SK-N-SH treated with all-trans-retinoic acid at 6 μM for 48 hours (cell line): ENCODE measurements around the gene L1CAM.

Experiments
- ARNTL ChIP-seq: fragments of 450-650 bp; formaldehyde crosslinking; IDR thresholded peaks from 2 replicates; pipeline ENCODE4 v1.5.0; 2020; ENCODE audit warnings: low read depth, mild to moderate bottlenecking, moderate library complexity, borderline replicate concordance
- ISL1 ChIP-seq: fragments of 250-450 bp; sonication (Bioruptor Pico); IDR thresholded peaks from 2 replicates; pipeline ENCODE4 v2.1.2; 2022; ENCODE audit warnings: mild to moderate bottlenecking, moderate library complexity
- PPARA ChIP-seq: fragments of 250-450 bp; sonication (Bioruptor Pico); IDR thresholded peaks from 2 replicates; pipeline ENCODE4 v1.5.0; 2020; ENCODE audit warnings: mild to moderate bottlenecking, borderline replicate concordance
- SNAI2 ChIP-seq: fragments of 250-450 bp; sonication (Bioruptor Pico); IDR thresholded peaks from 2 replicates; pipeline ENCODE4 v1.5.0; 2020; ENCODE audit warnings: mild to moderate bottlenecking, moderate library complexity
- TCF4 ChIP-seq: fragments of 250-450 bp; sonication (Bioruptor Pico); IDR thresholded peaks from 2 replicates; pipeline ENCODE4 v1.8.0; 2021; ENCODE audit warnings: mild to moderate bottlenecking, moderate library complexity, borderline replicate concordance
- ZC3H10 ChIP-seq: fragments of 250-450 bp; sonication (Bioruptor Pico); IDR thresholded peaks from 2 replicates; pipeline ENCODE4 v1.5.1; 2021; ENCODE audit warnings: mild to moderate bottlenecking, moderate library complexity
- ZFP30 ChIP-seq: fragments of 450-650 bp; formaldehyde crosslinking; IDR thresholded peaks from 2 replicates; pipeline ENCODE4 v1.5.0; 2022; ENCODE audit warnings: mild to moderate bottlenecking, moderate library complexity
- ZNF565 ChIP-seq: fragments of 450-650 bp; formaldehyde crosslinking; conservative IDR thresholded peaks from 2 replicates; pipeline ENCODE4 v1.5.0; 2020; ENCODE audit warnings: low read depth, mild to moderate bottlenecking, moderate library complexity
- ZNF70 ChIP-seq: fragments of 450-650 bp; formaldehyde crosslinking; IDR thresholded peaks from 2 replicates; pipeline ENCODE4 v1.5.0; 2020; ENCODE audit warnings: mild to moderate bottlenecking, moderate library complexity
- TF ChIP-seq, protein P1 (sequence below): fragments of 250-450 bp; sonication (Bioruptor Pico); IDR thresholded peaks from 2 replicates; pipeline ENCODE4 v1.5.0; 2020; ENCODE audit warnings: mild to moderate bottlenecking, moderate library complexity
- TF ChIP-seq, protein P2 (sequence below): fragments of 250-450 bp; sonication (Bioruptor Pico); IDR thresholded peaks from 2 replicates; pipeline ENCODE4 v1.8.0; 2020; ENCODE audit warnings: mild to moderate bottlenecking, moderate library complexity, borderline replicate concordance
- TF ChIP-seq, protein P3 (sequence below): fragments of 250-450 bp; sonication (Bioruptor Pico); IDR thresholded peaks from 2 replicates; pipeline ENCODE4 v1.5.1; 2020; ENCODE audit warnings: low read depth, mild to moderate bottlenecking, moderate library complexity

DNA sequence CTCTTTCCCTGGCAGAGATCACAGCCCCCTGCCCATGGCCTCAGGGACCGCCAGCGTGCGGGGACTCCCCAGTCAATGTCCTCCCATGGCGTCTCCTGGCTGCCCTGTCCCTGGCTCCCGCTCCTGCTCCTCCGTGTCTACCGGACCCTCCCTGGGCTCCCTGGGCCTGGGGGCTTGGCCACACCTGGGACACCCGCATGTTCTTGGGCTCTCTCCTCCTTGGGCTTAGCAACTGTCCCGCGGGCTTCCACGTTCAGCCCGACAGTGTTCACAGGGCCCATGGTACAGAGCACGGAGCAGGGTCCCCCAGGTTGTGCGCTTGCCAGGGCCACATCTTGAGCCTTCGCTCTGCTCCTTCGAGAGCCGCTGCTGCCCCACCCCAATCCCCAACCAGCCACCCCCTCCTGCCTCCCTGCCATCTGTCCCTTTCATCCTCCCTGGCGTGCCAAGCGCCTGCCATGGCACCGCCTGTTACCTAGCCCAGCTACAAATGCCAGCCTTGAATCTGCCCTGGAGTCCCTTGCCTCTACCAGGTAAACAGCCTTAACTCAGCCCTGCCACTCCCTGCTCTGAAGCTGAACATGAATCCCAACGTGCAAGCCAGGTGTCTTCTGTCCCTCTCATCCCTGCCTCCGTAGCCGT, 22.4 kb upstream of the L1CAM start:
- TF ChIP-seq SNAI2 (CRISPR knock-in tag) (no peak), ZNF70 (no peak), ARNTL (CRISPR knock-in tag) (no peak), ZNF565 (CRISPR knock-in tag) (no peak), ISL1 (CRISPR knock-in tag) (no peak), PPARA (no peak), ZC3H10 (CRISPR knock-in tag) (no peak), ZFP30 (CRISPR knock-in tag) (no peak), TCF4 (CRISPR knock-in tag) (no peak)
- TF ChIP-seq, protein P1, sequence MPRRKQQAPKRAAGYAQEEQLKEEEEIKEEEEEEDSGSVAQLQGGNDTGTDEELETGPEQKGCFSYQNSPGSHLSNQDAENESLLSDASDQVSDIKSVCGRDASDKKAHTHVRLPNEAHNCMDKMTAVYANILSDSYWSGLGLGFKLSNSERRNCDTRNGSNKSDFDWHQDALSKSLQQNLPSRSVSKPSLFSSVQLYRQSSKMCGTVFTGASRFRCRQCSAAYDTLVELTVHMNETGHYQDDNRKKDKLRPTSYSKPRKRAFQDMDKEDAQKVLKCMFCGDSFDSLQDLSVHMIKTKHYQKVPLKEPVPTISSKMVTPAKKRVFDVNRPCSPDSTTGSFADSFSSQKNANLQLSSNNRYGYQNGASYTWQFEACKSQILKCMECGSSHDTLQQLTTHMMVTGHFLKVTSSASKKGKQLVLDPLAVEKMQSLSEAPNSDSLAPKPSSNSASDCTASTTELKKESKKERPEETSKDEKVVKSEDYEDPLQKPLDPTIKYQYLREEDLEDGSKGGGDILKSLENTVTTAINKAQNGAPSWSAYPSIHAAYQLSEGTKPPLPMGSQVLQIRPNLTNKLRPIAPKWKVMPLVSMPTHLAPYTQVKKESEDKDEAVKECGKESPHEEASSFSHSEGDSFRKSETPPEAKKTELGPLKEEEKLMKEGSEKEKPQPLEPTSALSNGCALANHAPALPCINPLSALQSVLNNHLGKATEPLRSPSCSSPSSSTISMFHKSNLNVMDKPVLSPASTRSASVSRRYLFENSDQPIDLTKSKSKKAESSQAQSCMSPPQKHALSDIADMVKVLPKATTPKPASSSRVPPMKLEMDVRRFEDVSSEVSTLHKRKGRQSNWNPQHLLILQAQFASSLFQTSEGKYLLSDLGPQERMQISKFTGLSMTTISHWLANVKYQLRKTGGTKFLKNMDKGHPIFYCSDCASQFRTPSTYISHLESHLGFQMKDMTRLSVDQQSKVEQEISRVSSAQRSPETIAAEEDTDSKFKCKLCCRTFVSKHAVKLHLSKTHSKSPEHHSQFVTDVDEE = no peak
- TF ChIP-seq, protein P2, sequence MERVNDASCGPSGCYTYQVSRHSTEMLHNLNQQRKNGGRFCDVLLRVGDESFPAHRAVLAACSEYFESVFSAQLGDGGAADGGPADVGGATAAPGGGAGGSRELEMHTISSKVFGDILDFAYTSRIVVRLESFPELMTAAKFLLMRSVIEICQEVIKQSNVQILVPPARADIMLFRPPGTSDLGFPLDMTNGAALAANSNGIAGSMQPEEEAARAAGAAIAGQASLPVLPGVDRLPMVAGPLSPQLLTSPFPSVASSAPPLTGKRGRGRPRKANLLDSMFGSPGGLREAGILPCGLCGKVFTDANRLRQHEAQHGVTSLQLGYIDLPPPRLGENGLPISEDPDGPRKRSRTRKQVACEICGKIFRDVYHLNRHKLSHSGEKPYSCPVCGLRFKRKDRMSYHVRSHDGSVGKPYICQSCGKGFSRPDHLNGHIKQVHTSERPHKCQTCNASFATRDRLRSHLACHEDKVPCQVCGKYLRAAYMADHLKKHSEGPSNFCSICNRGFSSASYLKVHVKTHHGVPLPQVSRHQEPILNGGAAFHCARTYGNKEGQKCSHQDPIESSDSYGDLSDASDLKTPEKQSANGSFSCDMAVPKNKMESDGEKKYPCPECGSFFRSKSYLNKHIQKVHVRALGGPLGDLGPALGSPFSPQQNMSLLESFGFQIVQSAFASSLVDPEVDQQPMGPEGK (CRISPR knock-in tag) = no peak
- TF ChIP-seq, protein P3, sequence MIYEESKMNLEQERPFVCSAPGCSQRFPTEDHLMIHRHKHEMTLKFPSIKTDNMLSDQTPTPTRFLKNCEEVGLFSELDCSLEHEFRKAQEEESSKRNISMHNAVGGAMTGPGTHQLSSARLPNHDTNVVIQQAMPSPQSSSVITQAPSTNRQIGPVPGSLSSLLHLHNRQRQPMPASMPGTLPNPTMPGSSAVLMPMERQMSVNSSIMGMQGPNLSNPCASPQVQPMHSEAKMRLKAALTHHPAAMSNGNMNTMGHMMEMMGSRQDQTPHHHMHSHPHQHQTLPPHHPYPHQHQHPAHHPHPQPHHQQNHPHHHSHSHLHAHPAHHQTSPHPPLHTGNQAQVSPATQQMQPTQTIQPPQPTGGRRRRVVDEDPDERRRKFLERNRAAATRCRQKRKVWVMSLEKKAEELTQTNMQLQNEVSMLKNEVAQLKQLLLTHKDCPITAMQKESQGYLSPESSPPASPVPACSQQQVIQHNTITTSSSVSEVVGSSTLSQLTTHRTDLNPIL = no peak
